ENCODE measurements around the gene CDK2.
"Not testable (repeated sequence)": the region's sequence is repeated elsewhere in the genome, so short reads cannot be mapped to it uniquely, and the experiment has no call there.

The CDK2 gene

GRCh38 chr12:55999522-55999921 is 32.9 kb downstream of the CDK2 start:
- not testable (repeated sequence) for H3K4ac ChIP-seq (ENCODE audit: low read depth in 1 of 2, low read length in 2 of 2); H3K9me3 ChIP-seq (ENCODE audit: control insufficient read depth, low read length); H3K18ac ChIP-seq (ENCODE audit: low read depth in 1 of 2, low read length in 2 of 2); H2AK5ac ChIP-seq (ENCODE audit: low read length, severe bottlenecking); H2BK5ac ChIP-seq (ENCODE audit: low read depth, low read length, poor library complexity, severe bottlenecking); H3K4me2 ChIP-seq (ENCODE audit: low read length, poor library complexity, severe bottlenecking); H3K27ac ChIP-seq (ENCODE audit: low read length, poor library complexity, severe bottlenecking); H2BK120ac ChIP-seq (ENCODE audit: low read depth, low read length); H3K4me3 ChIP-seq (ENCODE audit: insufficient read depth in 1 of 2, low read depth in 1 of 2, low read length in 2 of 2); H2BK12ac ChIP-seq (ENCODE audit: low read length in 2 of 2); H3K27me3 ChIP-seq (ENCODE audit: control insufficient read depth in 1 of 2, insufficient read depth in 1 of 2, low read length in 2 of 2); H2AFZ ChIP-seq (ENCODE audit: low read depth, low read length); H3K9ac ChIP-seq (ENCODE audit: low read length); H2BK15ac ChIP-seq (ENCODE audit: low read depth, poor library complexity, severe bottlenecking); H3K23ac ChIP-seq (ENCODE audit: low read length in 2 of 2); DNase-seq; H4K8ac ChIP-seq (ENCODE audit: low read length); H3K14ac ChIP-seq (ENCODE audit: low read length in 2 of 2)
- Histone ChIP-seq H3K4me1 (ENCODE audit: control insufficient read depth, insufficient read depth, low read depth, low read length) (peaks cover 15% of the 10 kb centered on the region), H3K36me3 (ENCODE audit: control insufficient read depth in 1 of 2, insufficient read depth in 2 of 2, low read depth in 1 of 2, low read length in 2 of 2) (peaks cover 26 to 30% of the 10 kb centered on the region in 2 experiments), H4K91ac (ENCODE audit: low read length) (peak overlapping the region; percentile 29), H3K79me1 (replicated peaks; ENCODE audit: low read length, poor library complexity, severe bottlenecking) (peaks cover 17% of the 10 kb centered on the region)
- 97% methylated on average over 4 of the region's 6 CpGs for WGBS

DNA sequence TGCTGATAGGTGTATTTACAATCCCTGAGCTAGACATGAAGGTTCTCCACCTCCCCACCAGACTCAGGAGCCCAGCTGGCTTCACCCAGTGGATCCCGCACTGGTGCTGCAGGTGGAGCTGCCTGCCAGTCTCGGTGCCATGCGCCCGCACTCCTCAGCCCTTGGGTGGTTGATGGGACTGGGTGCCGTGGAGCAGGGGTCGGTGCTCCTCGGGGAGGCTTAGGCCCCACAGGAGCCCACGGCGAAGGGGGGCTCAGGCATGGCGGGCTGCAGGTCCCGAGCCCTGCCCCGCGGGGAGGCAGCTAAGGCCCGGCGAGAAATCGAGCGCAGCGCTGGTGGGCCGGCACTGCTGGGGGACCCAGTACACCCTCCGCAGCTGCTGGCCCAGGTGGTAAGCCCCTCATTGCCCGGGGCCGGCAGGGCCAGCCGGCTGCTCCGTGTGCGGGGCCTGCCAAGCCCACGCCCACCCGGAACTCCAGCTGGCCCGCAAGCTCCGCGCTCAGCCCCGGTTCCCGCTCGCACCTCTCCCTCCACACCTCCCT is 33.4 kb downstream of the CDK2 start:
- Histone ChIP-seq H3K36me3 (ENCODE audit: control insufficient read depth in 1 of 2, insufficient read depth in 2 of 2, low read depth in 1 of 2, low read length in 2 of 2) (peaks cover 29 to 31% of the 10 kb centered on the region in 2 experiments), H3K79me1 (replicated peaks; ENCODE audit: low read length, poor library complexity, severe bottlenecking) (peaks cover 17% of the 10 kb centered on the region), H3K4me1 (ENCODE audit: control insufficient read depth, insufficient read depth, low read depth, low read length) (peaks cover 15% of the 10 kb centered on the region)
- DNase-seq; H3K14ac ChIP-seq (ENCODE audit: low read length in 2 of 2); H3K4ac ChIP-seq (ENCODE audit: low read depth in 1 of 2, low read length in 2 of 2); H3K23ac ChIP-seq (ENCODE audit: low read length in 2 of 2); H3K18ac ChIP-seq (ENCODE audit: low read depth in 1 of 2, low read length in 2 of 2); H4K8ac ChIP-seq (ENCODE audit: low read length); H3K27me3 ChIP-seq (ENCODE audit: control insufficient read depth in 1 of 2, insufficient read depth in 1 of 2, low read length in 2 of 2); H3K9ac ChIP-seq (ENCODE audit: low read length); H3K4me3 ChIP-seq (ENCODE audit: insufficient read depth in 1 of 2, low read depth in 1 of 2, low read length in 2 of 2); H2BK15ac ChIP-seq (ENCODE audit: low read depth, poor library complexity, severe bottlenecking); H2AK5ac ChIP-seq (ENCODE audit: low read length, severe bottlenecking); H3K27ac ChIP-seq (ENCODE audit: low read length, poor library complexity, severe bottlenecking); H2BK5ac ChIP-seq (ENCODE audit: low read depth, low read length, poor library complexity, severe bottlenecking); H3K4me2 ChIP-seq (ENCODE audit: low read length, poor library complexity, severe bottlenecking); H2BK120ac ChIP-seq (ENCODE audit: low read depth, low read length); H3K9me3 ChIP-seq (ENCODE audit: control insufficient read depth, low read length); H2BK12ac ChIP-seq (ENCODE audit: low read length in 2 of 2); H2AFZ ChIP-seq (ENCODE audit: low read depth, low read length); H4K91ac ChIP-seq (ENCODE audit: low read length): not testable (repeated sequence)
- 97% methylated on average over 18 of the region's 33 CpGs for WGBS

- Histone ChIP-seq H2BK15ac (ENCODE audit: low read depth, poor library complexity, severe bottlenecking) (no peak overlapping the region), H3K4me1 (ENCODE audit: control insufficient read depth, insufficient read depth, low read depth, low read length) (peaks cover 15% of the 10 kb centered on the region), H3K4ac (ENCODE audit: low read depth in 1 of 2, low read length in 2 of 2) (no peak overlapping the region), H2AK5ac (ENCODE audit: low read length, severe bottlenecking) (no peak overlapping the region), H4K91ac (ENCODE audit: low read length) (no peak overlapping the region), H2BK120ac (ENCODE audit: low read depth, low read length) (no peak overlapping the region), H2AFZ (ENCODE audit: low read depth, low read length) (no peak overlapping the region), H4K8ac (ENCODE audit: low read length) (no peak overlapping the region), H3K18ac (ENCODE audit: low read depth in 1 of 2, low read length in 2 of 2) (no peak overlapping the region), H2BK5ac (ENCODE audit: low read depth, low read length, poor library complexity, severe bottlenecking) (no peak overlapping the region), H3K23ac (ENCODE audit: low read length in 2 of 2) (no peak overlapping the region), H3K27me3 (ENCODE audit: control insufficient read depth in 1 of 2, insufficient read depth in 1 of 2, low read length in 2 of 2) (no peaks in the 10 kb centered on the region), H3K36me3 (ENCODE audit: control insufficient read depth in 1 of 2, insufficient read depth in 2 of 2, low read depth in 1 of 2, low read length in 2 of 2) (peaks cover 26 to 27% of the 10 kb centered on the region in 2 experiments), H3K14ac (ENCODE audit: low read length in 2 of 2) (no peak overlapping the region), H3K27ac (ENCODE audit: low read length, poor library complexity, severe bottlenecking) (peak overlapping the region; percentile 14), H3K4me3 (ENCODE audit: insufficient read depth in 1 of 2, low read depth in 1 of 2, low read length in 2 of 2) (no peak overlapping the region), H3K9ac (ENCODE audit: low read length) (no peak overlapping the region), H3K9me3 (ENCODE audit: control insufficient read depth, low read length) (no peaks in the 10 kb centered on the region), H3K4me2 (ENCODE audit: low read length, poor library complexity, severe bottlenecking) (no peak overlapping the region), H3K79me1 (replicated peaks; ENCODE audit: low read length, poor library complexity, severe bottlenecking) (peaks cover 16% of the 10 kb centered on the region), H2BK12ac (ENCODE audit: low read length in 2 of 2) (no peak overlapping the region)
- 93% methylated on average over 6 of the region's 7 CpGs for WGBS
- DNase-seq = no peak
Observed at GRCh38 chr12:56001487-56002100, 35.0 kb downstream of the CDK2 start.

DNA sequence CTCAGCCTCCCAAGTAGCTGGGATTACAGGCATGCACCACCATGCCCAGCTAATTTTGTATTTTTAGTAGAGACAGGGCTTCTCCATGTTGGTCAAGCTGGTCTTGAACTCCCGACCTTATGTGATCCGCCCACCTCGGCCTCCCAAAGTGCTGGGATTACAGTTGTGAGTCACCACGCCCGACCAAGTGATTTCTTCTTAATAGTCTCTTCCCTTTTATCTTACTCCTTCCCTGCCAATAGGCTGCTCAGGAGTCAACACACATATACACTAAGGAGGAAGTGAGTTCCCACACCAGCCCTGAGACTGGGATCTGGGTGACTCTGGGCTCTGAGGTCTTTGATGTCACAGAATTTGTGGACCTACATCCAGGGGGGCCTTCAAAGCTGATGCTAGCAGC is 36.7 kb downstream of the CDK2 start:
- H3K27me3 ChIP-seq (ENCODE audit: control insufficient read depth in 1 of 2, insufficient read depth in 1 of 2, low read length in 2 of 2); H4K91ac ChIP-seq (ENCODE audit: low read length); H3K9me3 ChIP-seq (ENCODE audit: control insufficient read depth, low read length); H3K4ac ChIP-seq (ENCODE audit: low read depth in 1 of 2, low read length in 2 of 2); H2BK12ac ChIP-seq (ENCODE audit: low read length in 2 of 2); DNase-seq; H3K27ac ChIP-seq (ENCODE audit: low read length, poor library complexity, severe bottlenecking); H3K23ac ChIP-seq (ENCODE audit: low read length in 2 of 2); H2BK120ac ChIP-seq (ENCODE audit: low read depth, low read length); H2AFZ ChIP-seq (ENCODE audit: low read depth, low read length); H3K4me2 ChIP-seq (ENCODE audit: low read length, poor library complexity, severe bottlenecking); H2BK15ac ChIP-seq (ENCODE audit: low read depth, poor library complexity, severe bottlenecking); H2AK5ac ChIP-seq (ENCODE audit: low read length, severe bottlenecking); H2BK5ac ChIP-seq (ENCODE audit: low read depth, low read length, poor library complexity, severe bottlenecking); H3K14ac ChIP-seq (ENCODE audit: low read length in 2 of 2); H3K9ac ChIP-seq (ENCODE audit: low read length); H3K18ac ChIP-seq (ENCODE audit: low read depth in 1 of 2, low read length in 2 of 2); H4K8ac ChIP-seq (ENCODE audit: low read length); H3K4me3 ChIP-seq (ENCODE audit: insufficient read depth in 1 of 2, low read depth in 1 of 2, low read length in 2 of 2): not testable (repeated sequence)
- Histone ChIP-seq H3K36me3 (ENCODE audit: control insufficient read depth in 1 of 2, insufficient read depth in 2 of 2, low read depth in 1 of 2, low read length in 2 of 2) (peaks cover 26 to 27% of the 10 kb centered on the region in 2 experiments), H3K4me1 (ENCODE audit: control insufficient read depth, insufficient read depth, low read depth, low read length) (peaks cover 13% of the 10 kb centered on the region), H3K79me1 (replicated peaks; ENCODE audit: low read length, poor library complexity, severe bottlenecking) (peaks cover 14% of the 10 kb centered on the region)
- 88% methylated on average over 5 of the region's 5 CpGs for WGBS

Measured in mesenchymal stem cell (in vitro differentiated cells and primary cell).